ENCODE measurements around the gene ADCY3. TPM values are rescaled to one million over a fixed set of nuclear protein-coding genes. Genes with fewer than 3 reads are reported as not detected.
A peak's percentile ranks its signal among the peaks of the same experiment; 100 is the strongest.

Gene ADCY3
- polyA plus RNA-seq, 1 donor from 2014 or later, result 28.8 TPM

DNA sequence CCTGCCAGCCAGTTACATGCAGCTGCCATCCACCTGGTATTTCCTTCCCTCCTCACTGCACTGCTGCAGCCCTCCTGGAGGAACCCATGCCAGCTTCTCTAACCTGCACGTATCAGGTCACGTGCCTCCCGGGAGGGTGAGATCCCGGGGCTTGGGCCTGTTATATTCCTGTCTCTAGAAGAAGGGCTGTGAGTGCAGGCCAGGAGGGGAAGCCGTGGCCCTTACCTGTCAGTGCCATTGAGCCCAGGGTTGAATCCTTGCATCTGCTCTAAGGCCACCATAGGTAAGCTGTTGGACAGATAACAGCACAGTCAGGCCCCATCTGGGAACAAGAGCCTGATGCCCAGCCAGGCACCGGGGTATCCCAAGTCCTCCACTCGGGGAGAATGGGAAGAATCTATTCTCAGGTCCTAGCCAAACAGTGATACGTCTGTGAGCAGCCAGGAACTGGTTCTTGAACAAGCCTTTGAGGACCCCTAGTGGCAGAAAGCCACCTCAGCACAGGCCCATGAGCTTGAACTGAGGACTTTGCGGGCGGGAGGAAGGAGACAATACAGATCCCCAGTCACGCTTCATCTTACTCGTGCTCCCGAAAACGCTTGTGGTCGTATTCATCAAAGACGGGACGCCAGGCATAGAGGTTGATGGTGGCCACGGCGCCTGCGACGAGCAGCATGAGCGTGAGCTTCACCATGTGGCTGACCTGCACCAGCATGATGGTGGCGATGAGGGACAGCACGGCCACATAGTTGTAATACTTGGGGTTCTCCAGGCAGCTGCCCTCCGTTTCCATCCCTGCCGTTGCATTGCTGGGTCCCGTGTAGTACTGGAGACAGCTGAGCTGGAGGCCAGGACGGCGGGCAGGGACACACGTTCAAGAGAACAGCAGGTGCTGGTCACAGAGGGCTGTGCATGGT lies 92.5 kb downstream of the ADCY3 start:
- no peak overlapping the region for H3K4me2 ChIP-seq (ENCODE audit: low read length)
- no peaks in the 10 kb centered on the region for H3K9me2 ChIP-seq (ENCODE audit: insufficient read depth, low read length)
- no peaks in the 10 kb centered on the region for H3K9me3 ChIP-seq (ENCODE audit: low read length)
- no peak overlapping the region for H3K27ac ChIP-seq (ENCODE audit: low read length)
- no peaks in the 10 kb centered on the region for H4K20me1 ChIP-seq (ENCODE audit: insufficient read depth)
- H2AFZ ChIP-seq (ENCODE audit: low read depth, low read length), result no peak overlapping the region
- no peak overlapping the region for H3K4me3 ChIP-seq (ENCODE audit: low read length)
- no peak overlapping the region for H3K9ac ChIP-seq (ENCODE audit: low read length)
- H3K36me3 ChIP-seq (ENCODE audit: insufficient read depth, low read length), result no peaks in the 10 kb centered on the region
- peak; percentile 95 for TF ChIP-seq RAD21 (conservative IDR thresholded peaks at IDR 0.05)
- TF ChIP-seq, protein P1, sequence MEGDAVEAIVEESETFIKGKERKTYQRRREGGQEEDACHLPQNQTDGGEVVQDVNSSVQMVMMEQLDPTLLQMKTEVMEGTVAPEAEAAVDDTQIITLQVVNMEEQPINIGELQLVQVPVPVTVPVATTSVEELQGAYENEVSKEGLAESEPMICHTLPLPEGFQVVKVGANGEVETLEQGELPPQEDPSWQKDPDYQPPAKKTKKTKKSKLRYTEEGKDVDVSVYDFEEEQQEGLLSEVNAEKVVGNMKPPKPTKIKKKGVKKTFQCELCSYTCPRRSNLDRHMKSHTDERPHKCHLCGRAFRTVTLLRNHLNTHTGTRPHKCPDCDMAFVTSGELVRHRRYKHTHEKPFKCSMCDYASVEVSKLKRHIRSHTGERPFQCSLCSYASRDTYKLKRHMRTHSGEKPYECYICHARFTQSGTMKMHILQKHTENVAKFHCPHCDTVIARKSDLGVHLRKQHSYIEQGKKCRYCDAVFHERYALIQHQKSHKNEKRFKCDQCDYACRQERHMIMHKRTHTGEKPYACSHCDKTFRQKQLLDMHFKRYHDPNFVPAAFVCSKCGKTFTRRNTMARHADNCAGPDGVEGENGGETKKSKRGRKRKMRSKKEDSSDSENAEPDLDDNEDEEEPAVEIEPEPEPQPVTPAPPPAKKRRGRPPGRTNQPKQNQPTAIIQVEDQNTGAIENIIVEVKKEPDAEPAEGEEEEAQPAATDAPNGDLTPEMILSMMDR (IDR thresholded peaks at IDR 0.05; ENCODE audit: poor library complexity, severe bottlenecking), result peak; percentile 94
- TF ChIP-seq EP300 (conservative IDR thresholded peaks at IDR 0.05; ENCODE audit: poor library complexity, severe bottlenecking), result no peak
- peak; percentile 92 for TF ChIP-seq SMC3 (conservative IDR thresholded peaks at IDR 0.05; ENCODE audit: poor library complexity)
- no peak for TF ChIP-seq TAF1 (IDR thresholded peaks at IDR 0.05; ENCODE audit: low read depth)
- no peaks in the 10 kb centered on the region for H3K79me2 ChIP-seq (replicated peaks; ENCODE audit: insufficient read depth, low read length)
- no peaks in the 10 kb centered on the region for H3F3A ChIP-seq (ENCODE audit: insufficient read depth, low read length, poor library complexity, severe bottlenecking)
- no peaks in the 10 kb centered on the region for H3K27me3 ChIP-seq (ENCODE audit: insufficient read depth, low read depth, low read length)

DNA sequence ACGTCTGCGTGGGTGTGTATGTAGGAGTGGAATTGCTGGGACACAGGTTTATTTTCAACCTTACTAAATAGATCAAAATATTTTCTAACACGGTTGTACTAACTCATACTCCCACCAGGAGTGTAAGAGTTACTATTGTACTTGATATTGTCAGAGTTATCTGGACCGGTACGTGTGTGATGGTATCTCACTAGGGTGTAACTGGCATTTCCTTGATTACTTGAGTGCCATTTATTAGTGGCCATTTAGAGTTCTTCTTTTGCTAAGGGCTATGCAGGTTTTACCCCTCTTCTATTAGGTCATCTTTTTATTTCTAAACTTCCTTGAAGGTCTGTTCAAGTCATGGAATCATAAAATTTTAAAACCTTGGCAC lies 93.3 kb downstream of the ADCY3 start:
- no peak overlapping the region for H3K9ac ChIP-seq (ENCODE audit: low read length)
- no peaks in the 10 kb centered on the region for H3K36me3 ChIP-seq (ENCODE audit: insufficient read depth, low read length)
- H3F3A ChIP-seq (ENCODE audit: insufficient read depth, low read length, poor library complexity, severe bottlenecking), result no peaks in the 10 kb centered on the region
- no peak overlapping the region for H3K4me3 ChIP-seq (ENCODE audit: low read length)
- no peak overlapping the region for H2AFZ ChIP-seq (ENCODE audit: low read depth, low read length)
- TF ChIP-seq REST (IDR thresholded peaks at IDR 0.05; ENCODE audit: borderline replicate concordance) (no peak), MXI1 (conservative IDR thresholded peaks at IDR 0.05; ENCODE audit: poor library complexity, severe bottlenecking) (no peak), SMC3 (conservative IDR thresholded peaks at IDR 0.05; ENCODE audit: poor library complexity) (no peak), TAF1 (IDR thresholded peaks at IDR 0.05; ENCODE audit: low read depth) (no peak), EP300 (conservative IDR thresholded peaks at IDR 0.05; ENCODE audit: poor library complexity, severe bottlenecking) (no peak), POLR2AphosphoS5 (IDR thresholded peaks at IDR 0.05) (no peak), EZH2 (IDR thresholded peaks at IDR 0.05; ENCODE audit: borderline replicate concordance, insufficient read depth, low read length, poor library complexity, severe bottlenecking) (no peak)
- TF ChIP-seq, protein P1 (IDR thresholded peaks at IDR 0.05; ENCODE audit: poor library complexity, severe bottlenecking), result no peak
- no peaks in the 10 kb centered on the region for H3K9me3 ChIP-seq (ENCODE audit: low read length)
- H3K79me2 ChIP-seq (replicated peaks; ENCODE audit: insufficient read depth, low read length), result no peaks in the 10 kb centered on the region
- H3K9me2 ChIP-seq (ENCODE audit: insufficient read depth, low read length), result no peaks in the 10 kb centered on the region
- no peaks in the 10 kb centered on the region for H3K27me3 ChIP-seq (ENCODE audit: insufficient read depth, low read depth, low read length)
- no peaks in the 10 kb centered on the region for H4K20me1 ChIP-seq (ENCODE audit: insufficient read depth)
- no peak overlapping the region for H3K4me2 ChIP-seq (ENCODE audit: low read length)
- H3K27ac ChIP-seq (ENCODE audit: low read length), result no peak overlapping the region

Measured in neural cell (in vitro differentiated cells).